ENCODE results near the gene PSMC3IP. TPM values are rescaled to one million over a fixed set of nuclear protein-coding genes. Genes with fewer than 3 reads are reported as not detected.
"Not testable (repeated sequence)": the region's sequence is repeated elsewhere in the genome, so short reads cannot be mapped to it uniquely, and the experiment has no call there.

The PSMC3IP gene
- polyA plus RNA-seq, 1 experiment = 3.4 TPM

DNA sequence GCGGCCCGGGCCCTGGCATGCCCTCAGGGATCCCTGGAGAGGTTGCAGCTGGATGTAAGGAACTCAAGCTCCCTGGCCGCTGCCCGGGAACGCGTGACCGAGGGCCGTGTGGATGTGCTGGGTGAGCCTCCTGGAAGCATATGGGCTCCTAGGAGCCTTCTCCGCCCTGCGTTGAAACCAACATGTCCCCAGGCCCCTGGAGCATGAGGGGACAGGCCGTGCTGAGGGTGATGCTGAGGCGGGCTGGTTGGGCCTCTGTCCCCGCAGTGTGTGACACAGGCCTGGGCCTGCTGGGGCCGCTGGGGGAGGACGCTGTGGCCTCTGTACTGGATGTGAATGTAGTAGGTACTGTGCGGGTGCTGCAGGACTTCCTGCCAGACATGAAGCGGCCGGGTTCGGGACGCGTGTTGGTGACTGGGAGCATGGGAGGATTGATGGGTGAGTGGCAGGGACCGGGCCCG is 30.5 kb downstream of the PSMC3IP start:
- TF ChIP-seq, protein P1, sequence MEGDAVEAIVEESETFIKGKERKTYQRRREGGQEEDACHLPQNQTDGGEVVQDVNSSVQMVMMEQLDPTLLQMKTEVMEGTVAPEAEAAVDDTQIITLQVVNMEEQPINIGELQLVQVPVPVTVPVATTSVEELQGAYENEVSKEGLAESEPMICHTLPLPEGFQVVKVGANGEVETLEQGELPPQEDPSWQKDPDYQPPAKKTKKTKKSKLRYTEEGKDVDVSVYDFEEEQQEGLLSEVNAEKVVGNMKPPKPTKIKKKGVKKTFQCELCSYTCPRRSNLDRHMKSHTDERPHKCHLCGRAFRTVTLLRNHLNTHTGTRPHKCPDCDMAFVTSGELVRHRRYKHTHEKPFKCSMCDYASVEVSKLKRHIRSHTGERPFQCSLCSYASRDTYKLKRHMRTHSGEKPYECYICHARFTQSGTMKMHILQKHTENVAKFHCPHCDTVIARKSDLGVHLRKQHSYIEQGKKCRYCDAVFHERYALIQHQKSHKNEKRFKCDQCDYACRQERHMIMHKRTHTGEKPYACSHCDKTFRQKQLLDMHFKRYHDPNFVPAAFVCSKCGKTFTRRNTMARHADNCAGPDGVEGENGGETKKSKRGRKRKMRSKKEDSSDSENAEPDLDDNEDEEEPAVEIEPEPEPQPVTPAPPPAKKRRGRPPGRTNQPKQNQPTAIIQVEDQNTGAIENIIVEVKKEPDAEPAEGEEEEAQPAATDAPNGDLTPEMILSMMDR (IDR thresholded peaks at IDR 0.05; ENCODE audit: insufficient read depth, low read depth, low read length) = no peak
- ChIA-PET CTCF (no interaction called here), POLR2A (no interaction called here)
- DNase-seq (ENCODE audit: low read depth) = no peak
- H3K4me3 ChIP-seq (ENCODE audit: low read depth, low read length) = no peak overlapping the region
- peaks cover 9% of the 10 kb centered on the region for H3K36me3 ChIP-seq (ENCODE audit: control insufficient read depth, insufficient read depth, low read length)
- no peaks in the 10 kb centered on the region for H3K27me3 ChIP-seq (ENCODE audit: control insufficient read depth, insufficient read depth, low read length)

GRCh38 chr17:42545755-42546505 is 31.6 kb downstream of the PSMC3IP start:
- POLR2A ChIA-PET; H3K27me3 ChIP-seq (ENCODE audit: control insufficient read depth, insufficient read depth, low read length); DNase-seq (ENCODE audit: low read depth); H3K4me3 ChIP-seq (ENCODE audit: low read depth, low read length): not testable (repeated sequence)
- peaks cover 15% of the 10 kb centered on the region for H3K36me3 ChIP-seq (ENCODE audit: control insufficient read depth, insufficient read depth, low read length)
- CTCF ChIA-PET = interaction anchor here (0.6 kb wide), 1 partner anchor 224 kb away, joined by 4 read pairs; no protein-coding TSS in a partner anchor

GRCh38 chr17:42544874-42545283 is 32.6 kb downstream of the PSMC3IP start:
- no peak for DNase-seq (ENCODE audit: low read depth)
- TF ChIP-seq, protein P1 (IDR thresholded peaks at IDR 0.05; ENCODE audit: insufficient read depth, low read depth, low read length) = no peak
- Histone ChIP-seq H3K27me3 (ENCODE audit: control insufficient read depth, insufficient read depth, low read length) (no peaks in the 10 kb centered on the region), H3K36me3 (ENCODE audit: control insufficient read depth, insufficient read depth, low read length) (peaks cover 15% of the 10 kb centered on the region), H3K4me3 (ENCODE audit: low read depth, low read length) (no peak overlapping the region)
- ChIA-PET CTCF (no interaction called here), POLR2A (no interaction called here)

DNA sequence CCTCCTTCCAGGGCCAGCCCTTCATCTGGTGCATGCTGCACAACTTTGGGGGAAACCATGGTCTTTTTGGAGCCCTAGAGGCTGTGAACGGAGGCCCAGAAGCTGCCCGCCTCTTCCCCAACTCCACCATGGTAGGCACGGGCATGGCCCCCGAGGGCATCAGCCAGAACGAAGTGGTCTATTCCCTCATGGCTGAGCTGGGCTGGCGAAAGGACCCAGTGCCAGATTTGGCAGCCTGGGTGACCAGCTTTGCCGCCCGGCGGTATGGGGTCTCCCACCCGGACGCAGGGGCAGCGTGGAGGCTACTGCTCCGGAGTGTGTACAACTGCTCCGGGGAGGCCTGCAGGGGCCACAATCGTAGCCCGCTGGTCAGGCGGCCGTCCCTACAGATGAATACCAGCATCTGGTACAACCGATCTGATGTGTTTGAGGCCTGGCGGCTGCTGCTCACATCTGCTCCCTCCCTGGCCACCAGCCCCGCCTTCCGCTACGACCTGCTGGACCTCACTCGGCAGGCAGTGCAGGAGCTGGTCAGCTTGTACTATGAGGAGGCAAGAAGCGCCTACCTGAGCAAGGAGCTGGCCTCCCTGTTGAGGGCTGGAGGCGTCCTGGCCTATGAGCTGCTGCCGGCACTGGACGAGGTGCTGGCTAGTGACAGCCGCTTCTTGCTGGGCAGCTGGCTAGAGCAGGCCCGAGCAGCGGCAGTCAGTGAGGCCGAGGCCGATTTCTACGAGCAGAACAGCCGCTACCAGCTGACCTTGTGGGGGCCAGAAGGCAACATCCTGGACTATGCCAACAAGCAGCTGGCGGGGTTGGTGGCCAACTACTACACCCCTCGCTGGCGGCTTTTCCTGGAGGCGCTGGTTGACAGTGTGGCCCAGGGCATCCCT is 34.1 kb downstream of the PSMC3IP start:
- TF ChIP-seq, protein P1 (IDR thresholded peaks at IDR 0.05; ENCODE audit: insufficient read depth, low read depth, low read length) = no peak
- no peaks in the 10 kb centered on the region for H3K27me3 ChIP-seq (ENCODE audit: control insufficient read depth, insufficient read depth, low read length)
- DNase-seq (ENCODE audit: low read depth) = no peak
- ChIA-PET POLR2A (interaction anchor here (0.6 kb wide), 1 partner anchor 349 kb away, joined by 3 read pairs; the partner anchor contains the start of gene GHDC), CTCF (no interaction called here)
- peaks cover 22% of the 10 kb centered on the region for H3K36me3 ChIP-seq (ENCODE audit: control insufficient read depth, insufficient read depth, low read length)
- no peak overlapping the region for H3K4me3 ChIP-seq (ENCODE audit: low read depth, low read length)

DNA sequence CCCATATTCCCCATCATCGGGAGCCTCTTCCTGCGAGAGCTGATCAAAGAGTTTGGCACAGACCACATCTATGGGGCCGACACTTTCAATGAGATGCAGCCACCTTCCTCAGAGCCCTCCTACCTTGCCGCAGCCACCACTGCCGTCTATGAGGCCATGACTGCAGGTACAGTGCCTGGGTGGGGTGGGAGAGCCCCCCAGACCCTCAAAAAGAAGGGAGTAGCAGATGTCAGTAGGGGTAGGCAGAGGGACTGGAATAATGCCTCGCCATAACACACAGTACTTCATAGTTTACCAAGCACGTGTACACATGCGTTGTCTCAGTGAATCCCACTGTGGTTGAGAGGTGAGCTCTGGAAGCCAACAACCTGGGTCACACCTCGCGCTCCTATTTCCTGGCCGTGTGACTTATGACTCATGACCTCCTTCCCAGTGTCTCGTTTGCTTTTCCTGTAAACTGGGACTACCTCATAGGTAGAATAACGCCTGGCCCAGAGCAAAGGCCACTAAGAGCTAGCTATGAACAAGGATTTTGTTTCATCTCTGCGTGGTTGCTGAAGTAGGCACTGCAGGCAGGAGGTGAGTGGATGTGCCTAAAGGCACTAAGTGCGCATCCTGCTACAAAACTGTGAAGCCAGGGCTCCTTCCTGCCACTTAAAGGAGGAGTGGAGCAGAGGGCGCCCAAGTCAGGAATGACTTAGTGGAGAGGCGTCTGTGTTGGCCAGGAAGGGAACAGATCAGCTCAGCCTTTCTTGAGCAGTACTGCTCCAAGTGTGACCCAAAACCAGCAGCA is 36.3 kb downstream of the PSMC3IP start:
- CTCF ChIA-PET = interaction anchor here (0.6 to 1.2 kb wide), 5 partner anchors 9 to 64 kb away, joined by 3 to 5 read pairs (median 3); no protein-coding TSS in a partner anchor
- H3K4me3 ChIP-seq (ENCODE audit: low read depth, low read length) = no peak overlapping the region
- DNase-seq (ENCODE audit: low read depth) = no peak
- H3K36me3 ChIP-seq (ENCODE audit: control insufficient read depth, insufficient read depth, low read length) = peaks cover 22% of the 10 kb centered on the region
- no peaks in the 10 kb centered on the region for H3K27me3 ChIP-seq (ENCODE audit: control insufficient read depth, insufficient read depth, low read length)
- TF ChIP-seq, protein P1 (IDR thresholded peaks at IDR 0.05; ENCODE audit: insufficient read depth, low read depth, low read length) = no peak
- POLR2A ChIA-PET = no interaction called here

DNA sequence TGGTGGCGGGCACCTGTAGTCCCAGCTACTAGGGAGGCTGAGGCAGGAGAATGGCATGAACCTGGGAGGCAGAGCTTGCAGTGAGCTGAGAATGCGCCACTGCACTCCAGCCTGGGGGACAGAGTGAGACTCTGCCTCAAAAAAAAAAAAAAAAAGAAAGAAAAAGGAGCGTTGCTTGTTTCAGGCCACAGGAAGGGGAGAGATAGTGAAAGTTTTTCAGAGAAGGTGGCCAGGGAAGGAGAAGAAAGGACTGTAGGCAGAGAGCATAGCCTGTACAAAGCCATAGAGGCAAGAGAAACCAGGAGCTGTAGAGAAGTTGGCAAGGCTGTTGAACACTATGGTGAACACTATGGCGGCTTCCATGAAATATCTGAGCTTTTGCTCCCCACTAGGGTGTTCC is 37.0 kb downstream of the PSMC3IP start:
- not testable (repeated sequence) for DNase-seq (ENCODE audit: low read depth); H3K4me3 ChIP-seq (ENCODE audit: low read depth, low read length); H3K27me3 ChIP-seq (ENCODE audit: control insufficient read depth, insufficient read depth, low read length)
- ChIA-PET CTCF (interaction anchor here (0.8 kb wide), 1 partner anchor 9 kb away, joined by 3 read pairs; no protein-coding TSS in a partner anchor), POLR2A (interaction anchor here (0.6 kb wide), 1 partner anchor 182 kb away, joined by 5 read pairs; no protein-coding TSS in a partner anchor)
- peaks cover 22% of the 10 kb centered on the region for H3K36me3 ChIP-seq (ENCODE audit: control insufficient read depth, insufficient read depth, low read length)

All from BJ (cell line).